ENCODE measurements around the gene TMOD1.

The TMOD1 gene

DNA sequence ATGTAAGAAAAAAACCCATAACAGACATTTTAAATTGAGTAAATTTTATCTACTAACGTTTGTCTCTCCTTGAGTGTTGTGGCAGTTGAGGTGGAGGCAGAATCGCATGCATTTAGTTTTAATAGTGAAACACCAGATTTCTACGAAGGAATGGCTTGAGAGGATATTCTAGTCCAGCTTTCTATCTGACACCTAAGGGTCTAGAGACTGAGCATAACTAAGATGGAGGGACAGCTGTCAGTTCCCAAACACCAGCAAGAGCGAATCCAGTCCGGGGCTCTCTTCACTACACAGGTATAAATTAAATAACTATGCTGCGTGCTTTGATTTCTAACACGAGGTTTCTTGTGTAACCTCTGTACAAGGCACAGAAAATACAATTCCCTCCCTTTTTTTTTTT, 133.6 kb downstream of the TMOD1 start:
- DNase-seq (ENCODE audit: low spot score) = no peak

- DNase-seq (ENCODE audit: low spot score) = no peak
These were observed 135.4 kb downstream of the TMOD1 start for GRCh38 chr9:97636903-97637302.

DNA sequence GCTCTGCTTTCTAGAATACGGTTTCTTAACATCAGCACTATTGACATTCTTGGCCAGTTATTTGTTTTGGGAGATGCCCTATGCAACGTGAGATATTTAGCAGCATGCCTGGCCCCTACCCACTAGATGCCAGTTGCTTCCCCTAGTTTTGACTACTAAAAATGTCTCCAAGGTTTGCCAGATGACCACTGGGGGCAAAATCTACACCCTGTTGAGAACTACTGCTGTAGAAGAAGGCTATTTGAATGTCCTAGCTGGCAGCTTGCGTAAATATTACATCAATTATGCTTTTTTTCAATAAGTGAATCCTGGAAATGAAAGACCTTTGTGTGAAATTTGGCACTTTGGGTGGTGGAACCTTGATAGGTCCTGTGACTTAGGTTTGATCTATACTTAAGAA, 137.2 kb downstream of the TMOD1 start:
- no peak for DNase-seq (ENCODE audit: low spot score)

GRCh38 chr9:97640325-97640724, 138.9 kb downstream of the TMOD1 start:
- no peak for DNase-seq (ENCODE audit: low spot score)

DNA sequence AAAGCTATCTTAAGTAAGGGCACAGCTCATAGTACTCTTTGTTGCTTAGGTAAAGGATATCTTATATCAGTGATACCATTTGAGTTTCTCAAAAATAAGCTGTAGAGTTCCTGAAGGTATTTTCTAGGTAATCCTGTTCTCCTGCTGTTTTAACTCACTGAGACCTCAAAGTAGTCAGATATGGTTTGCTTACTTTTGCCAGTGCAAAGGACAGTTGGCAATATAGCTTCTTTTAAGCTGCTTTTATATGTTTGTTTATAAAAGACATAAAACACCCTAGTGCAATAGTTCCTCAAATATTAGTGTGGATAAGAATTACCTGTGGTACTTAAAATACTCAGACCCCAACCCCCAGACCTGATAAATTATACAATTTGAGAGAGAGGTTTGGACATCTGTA, 144.3 kb downstream of the TMOD1 start:
- no peak for DNase-seq (ENCODE audit: low spot score)

- DNase-seq (ENCODE audit: low spot score) = no peak
These were observed 146.5 kb downstream of the TMOD1 start for GRCh38 chr9:97647996-97648395.
